T-helper 2 cell treated with Interferon-gamma antibody and Interleukin-4, amounts not matched to agents 100 ng/mL and 5 ng/mL, for 36 hours (primary cell): Measurements from ENCODE around the gene CFAP68. TPM values are rescaled to one million over a fixed set of nuclear protein-coding genes. Genes with fewer than 3 reads are reported as not detected.

Experiments
- intact Hi-C: fragments of 100-400 bp; cut with micrococcal nuclease; formaldehyde crosslinking; loops from one replicate; pipeline ENCODE4 v1.15.1; 2023
- total RNA-seq: library from RNA; stranded (reverse); gene quantifications from 2 replicates; pipeline ENCODE4 v1.2.3, GENCODE V29; 2022

CFAP68 gene
- total RNA-seq, 1 donor from 2014 or later, result 16.2 TPM

- intact Hi-C loops, result no loop called here
Observed at GRCh38 chr11:111916768-111917167, 37.4 kb downstream of the CFAP68 start.

- intact Hi-C loops, result no loop called here
Observed at GRCh38 chr11:111917312-111917711, 38.0 kb downstream of the CFAP68 start.

GRCh38 chr11:111917788-111918187, 38.4 kb downstream of the CFAP68 start:
- intact Hi-C loops, result no loop called here

- intact Hi-C loops, result no loop called here
Observed at GRCh38 chr11:111918390-111919256, 39.3 kb downstream of the CFAP68 start, which contains the start of gene C11orf52. C11orf52 (plus strand) TSS chr11:111918913; CDS start chr11:111918973, 60 bp downstream.

- intact Hi-C loops, result no loop called here
Observed at GRCh38 chr11:111920908-111921307, 41.6 kb downstream of the CFAP68 start.

- intact Hi-C loops, result no loop called here
Observed at GRCh38 chr11:111921541-111922230, 42.3 kb downstream of the CFAP68 start.

- intact Hi-C loops, result no loop called here
Observed at GRCh38 chr11:111922803-111923202, 43.5 kb downstream of the CFAP68 start.

GRCh38 chr11:111923351-111923788, 44.0 kb downstream of the CFAP68 start:
- intact Hi-C loops, result no loop called here

GRCh38 chr11:111923951-111924350, 44.6 kb downstream of the CFAP68 start:
- intact Hi-C loops, result no loop called here

GRCh38 chr11:111925953-111926352, 46.6 kb downstream of the CFAP68 start:
- intact Hi-C loops, result loop anchor here (1.0 to 5.0 kb wide), 5 partner anchors 55 to 324 kb away; partner anchors contain the start of genes ALG9, PPP2R1B, PTS and SDHD

- intact Hi-C loops, result loop anchor here (1.0 to 5.0 kb wide), 9 partner anchors 47 to 324 kb away; partner anchors contain the start of genes ALG9, CFAP68, DLAT and FDXACB1
Observed at GRCh38 chr11:111926505-111927391, 47.4 kb downstream of the CFAP68 start.

GRCh38 chr11:111930472-111930871, 51.1 kb downstream of the CFAP68 start:
- intact Hi-C loops, result loop anchor here (5.0 kb wide), 1 partner anchor 247 kb away; the partner anchor contains the start of gene BCO2

GRCh38 chr11:111932611-111932950, 53.2 kb downstream of the CFAP68 start:
- intact Hi-C loops, result loop anchor here (5.0 kb wide), 1 partner anchor 245 kb away; the partner anchor contains the start of gene BCO2

- intact Hi-C loops, result loop anchor here (5.0 kb wide), 1 partner anchor 244 kb away; the partner anchor contains the start of gene BCO2
Observed at GRCh38 chr11:111933176-111933575, 53.8 kb downstream of the CFAP68 start.

- intact Hi-C loops, result loop anchor here (5.0 kb wide), 1 partner anchor 243 kb away; the partner anchor contains the start of gene BCO2
Observed at GRCh38 chr11:111933872-111934271, 54.5 kb downstream of the CFAP68 start.

GRCh38 chr11:111934306-111934705, 55.0 kb downstream of the CFAP68 start:
- intact Hi-C loops, result loop anchor here (5.0 kb wide), 1 partner anchor 243 kb away; the partner anchor contains the start of gene BCO2

Other genes with a start within 250 kb of the CFAP68 start
- 56.3 and 62.2 TPM in 2 replicates for gene PPP2R1B, start 113.2 kb upstream of the CFAP68 start, total RNA-seq
- 31.0 and 31.8 TPM in 2 replicates for gene ALG9, start 8.0 kb upstream of the CFAP68 start, total RNA-seq
- gene FDXACB1, start 376 bp upstream of the CFAP68 start, total RNA-seq, result 4.8 and 6.1 TPM in 2 replicates
- not detected in 2 replicates for gene CRYAB, start 32.2 kb downstream of the CFAP68 start, total RNA-seq
- gene HSPB2, start 33.2 kb downstream of the CFAP68 start, total RNA-seq, result not detected in 2 replicates
- 0.27 TPM in 1 of 2 replicates, not detected in the other for gene C11orf52, start 39.4 kb downstream of the CFAP68 start, total RNA-seq
- gene DIXDC1, start 57.8 kb downstream of the CFAP68 start, total RNA-seq, result 9.2 and 10.9 TPM in 2 replicates
- 37.3 and 41.6 TPM in 2 replicates for gene DLAT, start 145.9 kb downstream of the CFAP68 start, total RNA-seq
- gene PIH1D2, start 194.5 kb downstream of the CFAP68 start, total RNA-seq, result 0.43 and 0.59 TPM in 2 replicates
- gene NKAPD1, start 194.8 kb downstream of the CFAP68 start, total RNA-seq, result 19.5 and 22.8 TPM in 2 replicates
- 52.1 and 57.4 TPM in 2 replicates for gene TIMM8B, start 207.2 kb downstream of the CFAP68 start, total RNA-seq
- gene SDHD, start 207.3 kb downstream of the CFAP68 start, total RNA-seq, result 81.1 and 86.7 TPM in 2 replicates